Mesendoderm (in vitro differentiated cells): ENCODE results near the gene ITGA8.

ENCODE experiments used
- DNase-seq: peaks from one replicate; pipeline ENCODE4 v3.0.0; 2013
- H2AK5ac ChIP-seq: 2 replicates; pipeline ENCODE4 v1.6.1; 2013; ENCODE audit warnings: low read length, inconsistent platforms
- H2BK120ac ChIP-seq: 2 replicates; pipeline ENCODE4 v1.6.1; 2013; ENCODE audit warnings: low read depth, mild to moderate bottlenecking, low read length, moderate library complexity, mixed read lengths
- H2BK15ac ChIP-seq: replicated peaks from 2 replicates; pipeline ENCODE4 v1.6.1; 2013; ENCODE audit warnings: low read depth, mild to moderate bottlenecking, moderate library complexity
- H2BK5ac ChIP-seq: 2 replicates; pipeline ENCODE4 v1.6.1; 2013; ENCODE audit warnings: low read length, inconsistent platforms
- H3K18ac ChIP-seq: 2 replicates; pipeline ENCODE4 v1.6.1; 2013; ENCODE audit warnings: mild to moderate bottlenecking, low read length, mixed read lengths
- H3K23ac ChIP-seq: one replicate; pipeline ENCODE4 v1.6.1; 2013; ENCODE audit warnings: low read length
- H3K27ac ChIP-seq: 2 replicates; pipeline ENCODE4 v1.5.1; 2013; ENCODE audit warnings: low read depth, mild to moderate bottlenecking, inconsistent platforms, low read length, moderate library complexity
- H3K27me3 ChIP-seq: 2 replicates; pipeline ENCODE4 v1.6.1; 2013; ENCODE audit warnings: low read length, control low read depth, mild to moderate bottlenecking, inconsistent platforms; ENCODE audit not compliant: insufficient read depth, poor library complexity
- H3K36me3 ChIP-seq: 2 replicates; pipeline ENCODE4 v1.6.1; 2013; ENCODE audit warnings: low read length, inconsistent platforms; ENCODE audit not compliant: control insufficient read depth, insufficient read depth
- H3K4ac ChIP-seq: one replicate; pipeline ENCODE4 v1.6.1; 2013; ENCODE audit warnings: low read depth, mild to moderate bottlenecking, low read length, moderate library complexity
- H3K4me1 ChIP-seq: 2 replicates; pipeline ENCODE4 v1.6.1; 2013; ENCODE audit warnings: low read depth, low read length, inconsistent platforms; ENCODE audit not compliant: control insufficient read depth
- H3K4me2 ChIP-seq: 2 replicates; pipeline ENCODE4 v1.6.1; 2013; ENCODE audit warnings: low read length
- H3K4me3 ChIP-seq: 2 replicates; pipeline ENCODE4 v1.5.1; 2013; ENCODE audit warnings: mild to moderate bottlenecking, low read length
- H3K56ac ChIP-seq: one replicate; pipeline ENCODE4 v1.6.1; 2013; ENCODE audit warnings: low read length
- H3K79me1 ChIP-seq: 2 replicates; pipeline ENCODE4 v1.6.1; 2013; ENCODE audit warnings: low read length, inconsistent platforms
- H3K79me2 ChIP-seq: 2 replicates; pipeline ENCODE4 v1.6.1; 2013; ENCODE audit warnings: mild to moderate bottlenecking, low read length; ENCODE audit not compliant: control insufficient read depth, insufficient read depth
- H3K9ac ChIP-seq: 2 replicates; pipeline ENCODE4 v1.6.1; 2013; ENCODE audit warnings: low read length, inconsistent platforms
- H4K5ac ChIP-seq: one replicate; pipeline ENCODE4 v1.6.1; 2013; ENCODE audit warnings: low read length
- H4K8ac ChIP-seq: one replicate; pipeline ENCODE4 v1.6.1; 2013; ENCODE audit warnings: low read depth, mild to moderate bottlenecking, control low read depth, low read length, moderate library complexity
- WGBS: extraction: QIAGEN DNeasy Blood & Tissue Kit; methylation state at CpG from one replicate; pipeline ENCODE4 v1.1.7; 2013; ENCODE audit warnings: low lambda C conversion rate, missing lambda C conversion rate; ENCODE audit not compliant: insufficient coverage; ENCODE audit errors: extremely low coverage; 5-methylcytosine and 5-hydroxymethylcytosine counted together

ITGA8 gene

GRCh38 chr10:15723803-15724202 lies 4.1 kb upstream of the ITGA8 start:
- Histone ChIP-seq H2BK15ac (no peak overlapping the region), H3K4me3 (no peak overlapping the region), H3K4me1 (no peaks in the 10 kb centered on the region), H3K4ac (no peak overlapping the region), H3K79me2 (no peaks in the 10 kb centered on the region), H3K79me1 (no peaks in the 10 kb centered on the region), H2BK120ac (no peak overlapping the region), H3K23ac (no peak overlapping the region), H3K9ac (no peak overlapping the region), H2BK5ac (no peak overlapping the region), H3K4me2 (no peak overlapping the region), H3K27me3 (no peaks in the 10 kb centered on the region), H4K5ac (no peak overlapping the region), H3K27ac (no peak overlapping the region), H2AK5ac (no peak overlapping the region), H3K18ac (no peak overlapping the region), H3K36me3 (no peaks in the 10 kb centered on the region), H4K8ac (no peak overlapping the region), H3K56ac (no peak overlapping the region)
- WGBS, result no CpG with 5 or more reads among the region's 4 CpGs
- DNase-seq, result no peak

- no peak overlapping the region for H3K4me3 ChIP-seq
- no peaks in the 10 kb centered on the region for H3K79me2 ChIP-seq
- H4K8ac ChIP-seq, result no peak overlapping the region
- peaks cover 4% of the 10 kb centered on the region for H3K27me3 ChIP-seq
- no peak overlapping the region for H2BK120ac ChIP-seq
- H3K4me2 ChIP-seq, result no peak overlapping the region
- no peaks in the 10 kb centered on the region for H3K4me1 ChIP-seq
- H3K56ac ChIP-seq, result no peak overlapping the region
- DNase-seq, result no peak
- H3K23ac ChIP-seq, result no peak overlapping the region
- no peak overlapping the region for H4K5ac ChIP-seq
- no peak overlapping the region for H2BK15ac ChIP-seq
- no peak overlapping the region for H3K27ac ChIP-seq
- H3K79me1 ChIP-seq, result no peaks in the 10 kb centered on the region
- no peak overlapping the region for H3K18ac ChIP-seq
- H3K4ac ChIP-seq, result no peak overlapping the region
- WGBS, result no CpG with 5 or more reads among the region's 13 CpGs
- H2BK5ac ChIP-seq, result no peak overlapping the region
- no peak overlapping the region for H2AK5ac ChIP-seq
- no peaks in the 10 kb centered on the region for H3K36me3 ChIP-seq
- H3K9ac ChIP-seq, result no peak overlapping the region
These were observed 1.0 kb upstream of the ITGA8 start for GRCh38 chr10:15720635-15721287.

- peaks cover 4% of the 10 kb centered on the region for H3K27me3 ChIP-seq
- no peak overlapping the region for H2AK5ac ChIP-seq
- H2BK120ac ChIP-seq, result no peak overlapping the region
- peak; percentile 65 for DNase-seq
- peak overlapping the region; percentile 20 for H3K9ac ChIP-seq
- H4K8ac ChIP-seq, result no peak overlapping the region
- H2BK15ac ChIP-seq, result no peak overlapping the region
- no peak overlapping the region for H3K4me3 ChIP-seq
- H3K4ac ChIP-seq, result no peak overlapping the region
- no peak overlapping the region for H3K27ac ChIP-seq
- peak overlapping the region; percentile 65 for H3K4me2 ChIP-seq
- peak overlapping the region; percentile 10 for H3K56ac ChIP-seq
- H3K79me2 ChIP-seq, result no peaks in the 10 kb centered on the region
- H2BK5ac ChIP-seq, result no peak overlapping the region
- no CpG with 5 or more reads among the region's 67 CpGs for WGBS
- H4K5ac ChIP-seq, result no peak overlapping the region
- H3K18ac ChIP-seq, result no peak overlapping the region
- H3K79me1 ChIP-seq, result no peaks in the 10 kb centered on the region
- no peaks in the 10 kb centered on the region for H3K36me3 ChIP-seq
- H3K23ac ChIP-seq, result no peak overlapping the region
- H3K4me1 ChIP-seq, result no peaks in the 10 kb centered on the region
These were observed 448 bp downstream of the ITGA8 start for GRCh38 chr10:15719049-15719898.

- Histone ChIP-seq H3K56ac (no peak overlapping the region), H4K8ac (no peak overlapping the region), H3K23ac (no peak overlapping the region), H2BK120ac (no peak overlapping the region), H3K79me1 (no peaks in the 10 kb centered on the region), H2AK5ac (no peak overlapping the region), H3K27ac (no peak overlapping the region), H3K79me2 (no peaks in the 10 kb centered on the region), H2BK15ac (no peak overlapping the region), H3K4me1 (no peaks in the 10 kb centered on the region), H2BK5ac (no peak overlapping the region), H3K4ac (no peak overlapping the region), H3K36me3 (no peaks in the 10 kb centered on the region), H3K4me2 (peak overlapping the region; percentile 65), H3K18ac (no peak overlapping the region), H4K5ac (no peak overlapping the region), H3K4me3 (no peak overlapping the region), H3K27me3 (peaks cover 4% of the 10 kb centered on the region), H3K9ac (no peak overlapping the region)
- no CpG with 5 or more reads among the region's 17 CpGs for WGBS
- peak; percentile 26 for DNase-seq
These were observed 1.1 kb downstream of the ITGA8 start for GRCh38 chr10:15718694-15719048.

GRCh38 chr10:15715619-15716227 lies 4.0 kb downstream of the ITGA8 start:
- Histone ChIP-seq H3K36me3 (no peaks in the 10 kb centered on the region), H3K4ac (no peak overlapping the region), H3K9ac (no peak overlapping the region), H3K79me2 (no peaks in the 10 kb centered on the region), H3K4me3 (no peak overlapping the region), H4K5ac (no peak overlapping the region), H3K4me1 (no peaks in the 10 kb centered on the region), H3K4me2 (no peak overlapping the region), H3K27me3 (peaks cover 4% of the 10 kb centered on the region), H2BK120ac (no peak overlapping the region), H2BK15ac (no peak overlapping the region), H3K79me1 (no peaks in the 10 kb centered on the region), H4K8ac (no peak overlapping the region), H3K18ac (no peak overlapping the region), H2AK5ac (no peak overlapping the region), H3K23ac (no peak overlapping the region), H2BK5ac (no peak overlapping the region), H3K27ac (no peak overlapping the region), H3K56ac (no peak overlapping the region)
- DNase-seq, result peak; percentile 48
- WGBS, result no CpG with 5 or more reads among the region's 5 CpGs
